Stomach (tissue), 4 donors: Measurements from ENCODE around the gene SEPTIN1.
"Not testable (repeated sequence)": the region's sequence is repeated elsewhere in the genome, so short reads cannot be mapped to it uniquely, and the experiment has no call there.

ENCODE experiments used
- POLR2A ChIP-seq, 4 donors: fragments of 450-650 bp; IDR thresholded peaks; one replicate each; pipeline ENCODE4 v1.6.1; 2016; ENCODE audit warnings: antibody characterized with exemption in 4 of 4, control low read depth in 2 of 4, mild to moderate bottlenecking in 1 of 4, moderate library complexity in 1 of 4
- POLR2AphosphoS5 ChIP-seq, 3 donors: sonication (generic); formaldehyde crosslinking; IDR thresholded peaks; one replicate each; pipeline ENCODE4 v1.6.1; 2016; ENCODE audit warnings: antibody characterized with exemption in 3 of 3

GRCh38 chr16:30337964-30338357, 44.4 kb downstream of the SEPTIN1 start:
- TF ChIP-seq POLR2AphosphoS5, POLR2A (IDR thresholded peaks at IDR 0.05): not testable (repeated sequence)
